Caco-2 (cell line): ENCODE results near the gene FLOT2. TPM values are rescaled to one million over a fixed set of nuclear protein-coding genes. Genes with fewer than 3 reads are reported as not detected.
A peak's percentile ranks its signal among the peaks of the same experiment; 100 is the strongest.

ENCODE experiments used
- BruUV-seq: library from RNA; stranded (reverse); fragments of 400-500 nt; replicated peaks from 2 replicates; lab custom pipeline; 2021; lab: Mats Ljungman, UMichigan
- CTCF ChIA-PET: fragments of 300-600 bp; sonication (Branson Sonifier 250); formaldehyde crosslinking; loops from one replicate; lab custom pipeline; 2022; ENCODE audit warnings: antibody characterized with exemption; lab: Charles Lee
- POLR2A ChIA-PET: fragments of 300-600 bp; sonication (Branson Sonifier 250); formaldehyde crosslinking; loops from one replicate; lab custom pipeline; 2022; ENCODE audit warnings: antibody characterized with exemption; lab: Charles Lee
- DNase-seq, 2 experiments: peaks; one replicate each; pipeline versions ENCODE4 v3.0.0 to v3.0.0-alpha.2; 2020 to 2022
- H3K27me3 ChIP-seq: replicated peaks from 2 replicates; pipeline ENCODE4 v1.6.0; 2011; ENCODE audit warnings: low read length; ENCODE audit not compliant: control insufficient read depth, insufficient read depth
- H3K36me3 ChIP-seq: 2 replicates; pipeline ENCODE4 v1.5.1; 2011; ENCODE audit warnings: low read length; ENCODE audit not compliant: control insufficient read depth, insufficient read depth
- H3K4me1 ChIP-seq: fragments of 250-450 bp; sonication (Bioruptor Pico); 2 replicates; pipeline ENCODE4 v1.5.1; 2020; ENCODE audit warnings: mild to moderate bottlenecking
- H3K4me3 ChIP-seq: 2 replicates; pipeline ENCODE4 v1.5.1; 2011; ENCODE audit warnings: low read depth, mild to moderate bottlenecking, control low read depth, low read length
- H3K9me3 ChIP-seq: fragments of 250-450 bp; sonication (Bioruptor Pico); 2 replicates; pipeline ENCODE4 v1.5.1; 2020; ENCODE audit warnings: mild to moderate bottlenecking, moderate library complexity
- H3K27ac Mint-ChIP-seq: one replicate; pipeline ENCODE4 v1.8.0; 2022; ENCODE audit warnings: mixed read lengths; ENCODE audit not compliant: unreplicated experiment
- H3K27me3 Mint-ChIP-seq: one replicate; pipeline ENCODE4 v1.8.0; 2022; ENCODE audit warnings: mixed read lengths; ENCODE audit not compliant: insufficient read depth, unreplicated experiment
- H3K36me3 Mint-ChIP-seq: one replicate; pipeline ENCODE4 v1.8.0; 2022; ENCODE audit warnings: mild to moderate bottlenecking, mixed read lengths; ENCODE audit not compliant: insufficient read depth, unreplicated experiment
- H3K4me1 Mint-ChIP-seq: one replicate; pipeline ENCODE4 v1.8.0; 2022; ENCODE audit warnings: low read depth, mixed read lengths; ENCODE audit not compliant: unreplicated experiment
- H3K4me3 Mint-ChIP-seq: one replicate; pipeline ENCODE4 v1.8.0; 2022; ENCODE audit warnings: mild to moderate bottlenecking, moderate library complexity, mixed read lengths; ENCODE audit not compliant: unreplicated experiment
- H3K9me3 Mint-ChIP-seq: one replicate; pipeline ENCODE4 v1.8.0; 2022; ENCODE audit warnings: mixed read lengths; ENCODE audit not compliant: unreplicated experiment
- intact Hi-C: fragments of 100-400 bp; cut with micrococcal nuclease; formaldehyde crosslinking; loops from one replicate; pipeline ENCODE4 v1.10.0; 2022; ENCODE audit not compliant: unreplicated experiment
- total RNA-seq: library from RNA; stranded (reverse); gene quantifications from 2 replicates; pipeline ENCODE4 v1.2.3, GENCODE V29; 2022
- TF ChIP-seq, protein P1 (sequence below), 2 experiments: fragments of 200-600 bp in 1 of 2; IDR thresholded peaks; 1 replicate in 1 of 2; 2 replicates in 1 of 2; pipeline versions ENCODE4 v1.5.1 to v1.8.0; 2011 to 2022; ENCODE audit warnings: antibody characterized with exemption in 1 of 2, control low read depth in 1 of 2, inconsistent platforms in 1 of 2, low read depth in 1 of 2, low read length in 1 of 2, mild to moderate bottlenecking in 1 of 2, moderate library complexity in 1 of 2; ENCODE audit not compliant: insufficient read depth in 1 of 2, severe bottlenecking in 1 of 2, unreplicated experiment in 1 of 2

FLOT2 gene
- total RNA-seq, 1 experiment from 2014 or later = 189 TPM

DNA sequence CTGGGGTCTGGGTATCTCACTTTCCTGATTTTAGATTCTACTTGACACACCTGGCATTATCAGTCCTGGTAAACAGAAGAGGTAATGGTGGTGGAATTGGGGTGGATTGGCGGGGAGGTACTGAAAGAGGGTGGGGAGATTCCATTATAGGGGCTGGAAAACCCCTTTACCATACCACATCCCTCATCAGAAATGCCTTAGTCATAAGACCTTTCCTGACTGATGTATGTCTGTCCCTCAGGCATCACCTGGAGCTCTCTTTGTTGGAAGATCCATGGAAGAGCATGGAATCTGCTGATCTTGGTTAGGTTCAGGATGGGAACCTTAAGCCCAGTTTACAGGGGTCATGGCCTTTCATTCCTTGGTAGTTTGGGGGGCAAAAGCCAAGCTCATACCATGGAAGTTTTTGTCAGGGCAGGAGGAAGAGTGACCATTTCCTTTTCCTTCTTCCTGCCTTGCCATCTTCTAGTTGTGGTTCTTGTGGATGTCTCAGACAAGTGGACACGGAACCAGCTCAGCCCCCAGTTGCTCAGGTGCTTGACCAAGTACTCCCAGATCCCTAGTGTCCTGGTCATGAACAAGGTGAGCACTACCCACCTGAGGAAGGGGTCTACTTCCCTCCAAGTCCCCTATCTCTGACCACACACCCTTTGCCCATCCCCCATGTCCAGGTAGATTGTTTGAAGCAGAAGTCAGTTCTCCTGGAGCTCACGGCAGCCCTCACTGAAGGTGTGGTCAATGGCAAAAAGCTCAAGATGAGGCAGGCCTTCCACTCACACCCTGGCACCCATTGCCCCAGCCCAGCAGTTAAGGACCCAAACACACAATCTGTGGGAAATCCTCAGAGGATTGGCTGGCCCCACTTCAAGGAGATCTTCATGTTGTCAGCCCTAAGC, 39.4 kb downstream of the FLOT2 start:
- Histone ChIP-seq H3K36me3 (peaks cover 6% of the 10 kb centered on the region), H3K9me3 (no peaks in the 10 kb centered on the region), H3K27me3 (no peaks in the 10 kb centered on the region), H3K4me3 (no peak overlapping the region), H3K4me1 (peaks cover 9% of the 10 kb centered on the region; the same call in 1 of the 2 replicates)
- ChIA-PET CTCF (no interaction called here), POLR2A (no interaction called here)
- peaks cover 58% of the 10 kb centered on the region for H3K36me3 Mint-ChIP-seq
- no peaks in the 10 kb centered on the region for H3K27me3 Mint-ChIP-seq
- intact Hi-C loops = no loop called here
- H3K27ac Mint-ChIP-seq = no peak overlapping the region
- DNase-seq = no peak
- H3K4me3 Mint-ChIP-seq = no peak overlapping the region
- BruUV-seq = TSS peak; percentile 0
- H3K9me3 Mint-ChIP-seq = no peaks in the 10 kb centered on the region
- H3K4me1 Mint-ChIP-seq = peaks cover 8% of the 10 kb centered on the region
- TF ChIP-seq, protein P1, sequence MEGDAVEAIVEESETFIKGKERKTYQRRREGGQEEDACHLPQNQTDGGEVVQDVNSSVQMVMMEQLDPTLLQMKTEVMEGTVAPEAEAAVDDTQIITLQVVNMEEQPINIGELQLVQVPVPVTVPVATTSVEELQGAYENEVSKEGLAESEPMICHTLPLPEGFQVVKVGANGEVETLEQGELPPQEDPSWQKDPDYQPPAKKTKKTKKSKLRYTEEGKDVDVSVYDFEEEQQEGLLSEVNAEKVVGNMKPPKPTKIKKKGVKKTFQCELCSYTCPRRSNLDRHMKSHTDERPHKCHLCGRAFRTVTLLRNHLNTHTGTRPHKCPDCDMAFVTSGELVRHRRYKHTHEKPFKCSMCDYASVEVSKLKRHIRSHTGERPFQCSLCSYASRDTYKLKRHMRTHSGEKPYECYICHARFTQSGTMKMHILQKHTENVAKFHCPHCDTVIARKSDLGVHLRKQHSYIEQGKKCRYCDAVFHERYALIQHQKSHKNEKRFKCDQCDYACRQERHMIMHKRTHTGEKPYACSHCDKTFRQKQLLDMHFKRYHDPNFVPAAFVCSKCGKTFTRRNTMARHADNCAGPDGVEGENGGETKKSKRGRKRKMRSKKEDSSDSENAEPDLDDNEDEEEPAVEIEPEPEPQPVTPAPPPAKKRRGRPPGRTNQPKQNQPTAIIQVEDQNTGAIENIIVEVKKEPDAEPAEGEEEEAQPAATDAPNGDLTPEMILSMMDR (IDR thresholded peaks at IDR 0.05; ENCODE audit: insufficient read depth in 1 of 2, low read depth in 1 of 2, low read length in 1 of 2, severe bottlenecking in 1 of 2, unreplicated experiment in 1 of 2) = no peak

DNA sequence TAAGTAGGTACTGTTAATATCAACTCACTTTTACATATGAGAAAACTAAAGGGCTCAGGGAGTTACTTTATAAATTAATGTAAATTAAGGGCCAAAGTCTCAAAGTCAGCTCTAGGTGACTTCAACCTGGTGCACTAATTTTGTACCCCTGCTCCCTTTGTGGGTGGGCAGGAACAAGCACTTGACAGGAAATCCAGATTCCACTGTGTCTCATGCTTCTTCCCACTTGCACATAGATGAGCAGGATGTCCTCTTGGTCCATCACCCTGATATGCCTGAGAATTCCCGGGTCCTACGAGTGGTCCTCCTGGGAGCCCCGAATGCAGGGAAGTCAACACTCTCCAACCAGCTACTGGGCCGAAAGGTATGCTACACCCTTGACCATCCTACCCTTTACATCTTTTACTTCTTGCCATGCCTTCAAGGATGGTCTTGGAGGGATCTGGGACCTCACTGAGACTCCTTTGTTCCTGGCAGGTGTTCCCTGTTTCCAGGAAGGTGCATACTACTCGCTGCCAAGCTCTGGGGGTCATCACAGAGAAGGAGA, 41.4 kb downstream of the FLOT2 start:
- Mint-ChIP-seq H3K27ac (no peak overlapping the region), H3K36me3 (peaks cover 44% of the 10 kb centered on the region), H3K9me3 (no peaks in the 10 kb centered on the region), H3K27me3 (no peaks in the 10 kb centered on the region), H3K4me3 (peak overlapping the region; percentile 93), H3K4me1 (no peaks in the 10 kb centered on the region)
- no peak for DNase-seq
- H3K4me3 ChIP-seq = no peak overlapping the region; the same call in 1 of the 2 replicates
- H3K36me3 ChIP-seq = peaks cover 6% of the 10 kb centered on the region
- TF ChIP-seq, protein P1 (IDR thresholded peaks at IDR 0.05; ENCODE audit: insufficient read depth in 1 of 2, low read depth in 1 of 2, low read length in 1 of 2, severe bottlenecking in 1 of 2, unreplicated experiment in 1 of 2) = no peak
- H3K27me3 ChIP-seq = no peaks in the 10 kb centered on the region
- intact Hi-C loops = no loop called here
- no TSS peak for BruUV-seq
- POLR2A ChIA-PET = no interaction called here
- CTCF ChIA-PET = interaction anchor here (1.2 kb wide), 1 partner anchor 23 kb away, joined by 9 read pairs; no protein-coding TSS in a partner anchor
- no peaks in the 10 kb centered on the region for H3K4me1 ChIP-seq
- no peaks in the 10 kb centered on the region for H3K9me3 ChIP-seq

DNA sequence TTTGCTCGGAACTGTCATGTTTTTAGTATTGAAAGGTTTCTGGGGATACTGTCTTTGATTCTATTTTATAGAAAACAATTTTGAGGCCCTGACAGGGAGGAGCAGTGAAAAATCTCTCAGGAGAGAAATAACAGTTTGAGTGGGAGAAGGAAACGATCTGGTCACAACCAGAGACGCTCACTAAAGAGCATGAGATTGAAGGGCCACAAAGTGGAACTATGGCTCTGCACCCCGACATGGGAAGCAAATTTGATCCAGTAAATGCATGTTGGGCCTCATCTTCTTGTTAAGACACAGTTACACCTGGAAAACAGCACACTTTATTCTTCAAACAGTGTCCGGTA, 42.2 kb downstream of the FLOT2 start:
- H3K27ac Mint-ChIP-seq = peak overlapping the region; percentile 82
- H3K36me3 Mint-ChIP-seq = peaks cover 40% of the 10 kb centered on the region
- no peaks in the 10 kb centered on the region for H3K9me3 Mint-ChIP-seq
- CTCF ChIA-PET = interaction anchor here (1.2 kb wide), 1 partner anchor 24 kb away, joined by 9 read pairs; no protein-coding TSS in a partner anchor
- H3K36me3 ChIP-seq = peaks cover 4% of the 10 kb centered on the region
- BruUV-seq = TSS peak; percentile 75
- no peaks in the 10 kb centered on the region for H3K27me3 ChIP-seq
- no peaks in the 10 kb centered on the region for H3K4me1 ChIP-seq
- no peaks in the 10 kb centered on the region for H3K9me3 ChIP-seq
- intact Hi-C loops = no loop called here
- H3K4me3 ChIP-seq = peak overlapping the region; percentile 86
- H3K27me3 Mint-ChIP-seq = no peaks in the 10 kb centered on the region
- peak overlapping the region; percentile 93 for H3K4me3 Mint-ChIP-seq
- no peak for DNase-seq
- no peaks in the 10 kb centered on the region for H3K4me1 Mint-ChIP-seq
- TF ChIP-seq, protein P1 (IDR thresholded peaks at IDR 0.05; ENCODE audit: insufficient read depth in 1 of 2, low read depth in 1 of 2, low read length in 1 of 2, severe bottlenecking in 1 of 2, unreplicated experiment in 1 of 2) = no peak
- POLR2A ChIA-PET = no interaction called here
